Stimulated activated CD4-positive, alpha-beta T cell treated with anti-CD3 and anti-CD28 coated beads, Interleukin-2, amount 100 ng/mL, for 48 hours (primary cell): ENCODE results near the gene SLC34A1.
"Not testable (repeated sequence)": the region's sequence is repeated elsewhere in the genome, so short reads cannot be mapped to it uniquely, and the experiment has no call there.

Experiments used
- DNase-seq, 2 donors: peaks; one replicate each; pipeline ENCODE4 v3.0.0-alpha.2; 2020

SLC34A1 gene

DNA sequence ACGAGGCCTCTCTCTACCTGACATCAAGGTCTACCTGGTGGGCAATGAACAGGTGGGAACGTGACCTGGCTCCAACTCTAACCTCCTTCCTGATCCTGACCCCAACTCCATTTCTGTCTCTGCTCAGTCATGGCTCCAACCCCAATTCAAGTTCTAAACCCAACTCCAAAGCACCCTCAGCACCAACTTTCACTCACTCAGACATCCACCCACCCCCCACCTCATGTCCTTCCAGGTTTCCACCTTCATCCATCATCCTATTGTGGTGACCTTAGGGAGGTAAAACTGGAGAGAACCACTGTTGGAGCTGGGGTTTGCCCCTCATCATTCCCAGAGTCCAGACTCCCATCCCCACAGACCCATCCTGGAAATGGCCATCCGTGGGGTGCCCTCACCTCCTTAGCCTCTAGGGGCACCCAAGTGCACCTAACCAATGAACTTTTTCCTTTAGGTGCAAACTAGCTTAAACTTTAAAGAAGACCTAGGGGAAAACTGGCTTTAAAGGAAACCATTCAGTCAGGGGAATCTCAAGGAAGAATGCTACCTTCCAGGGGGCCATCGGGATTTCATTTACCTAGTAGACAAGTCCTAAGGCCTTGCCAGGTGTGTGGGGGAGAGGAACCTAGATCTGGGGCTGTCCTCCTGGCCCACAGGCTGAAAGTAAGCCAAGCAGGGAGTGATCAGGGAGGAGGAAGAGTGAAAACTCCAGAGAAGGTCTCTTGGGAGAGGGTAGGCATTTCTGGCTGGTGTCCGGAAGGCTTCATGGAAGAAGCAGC, 15.2 kb upstream of the SLC34A1 start:
- DNase-seq = no peak

DNA sequence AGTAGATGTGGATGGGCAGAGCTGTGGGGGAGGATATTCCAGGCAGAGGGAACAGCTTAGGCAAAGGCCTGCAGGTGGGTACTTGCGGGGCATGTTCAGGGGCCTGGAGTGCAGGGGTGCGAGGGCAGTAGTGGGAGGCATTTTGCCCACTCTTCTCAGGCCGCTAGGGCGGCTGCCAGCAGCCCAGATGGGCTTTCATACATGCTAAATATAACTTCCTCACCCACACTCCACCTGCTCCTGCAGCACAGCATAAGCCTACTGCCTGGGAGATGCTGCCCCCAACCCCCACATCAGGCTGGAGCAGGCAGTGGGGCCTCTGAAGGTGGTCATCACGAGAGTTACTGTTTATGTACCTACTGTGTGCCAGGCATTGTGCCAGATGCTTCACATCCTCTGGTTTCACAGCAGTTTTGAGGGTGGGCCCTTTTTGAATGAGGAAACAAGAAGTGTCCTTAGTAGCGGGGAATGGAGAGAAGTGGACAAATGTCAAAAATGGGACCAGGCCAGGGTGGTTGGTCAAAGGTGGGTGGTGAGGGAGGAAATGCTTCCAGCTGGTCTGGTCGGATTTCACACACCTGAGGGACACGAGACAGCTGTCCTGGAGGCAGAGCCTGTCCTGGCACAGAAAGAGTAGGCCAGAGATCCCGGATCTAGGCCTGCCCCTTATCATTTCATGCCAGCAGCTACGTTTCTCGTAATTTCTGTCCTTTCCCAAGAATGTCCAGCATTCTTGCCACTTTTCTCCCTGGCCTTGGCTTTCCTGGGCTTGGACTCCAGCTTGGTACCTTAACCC, 14.4 kb upstream of the SLC34A1 start:
- DNase-seq = no peak

- DNase-seq = no peak
Observed at GRCh38 chr5:177370488-177371119, 13.6 kb upstream of the SLC34A1 start.

DNA sequence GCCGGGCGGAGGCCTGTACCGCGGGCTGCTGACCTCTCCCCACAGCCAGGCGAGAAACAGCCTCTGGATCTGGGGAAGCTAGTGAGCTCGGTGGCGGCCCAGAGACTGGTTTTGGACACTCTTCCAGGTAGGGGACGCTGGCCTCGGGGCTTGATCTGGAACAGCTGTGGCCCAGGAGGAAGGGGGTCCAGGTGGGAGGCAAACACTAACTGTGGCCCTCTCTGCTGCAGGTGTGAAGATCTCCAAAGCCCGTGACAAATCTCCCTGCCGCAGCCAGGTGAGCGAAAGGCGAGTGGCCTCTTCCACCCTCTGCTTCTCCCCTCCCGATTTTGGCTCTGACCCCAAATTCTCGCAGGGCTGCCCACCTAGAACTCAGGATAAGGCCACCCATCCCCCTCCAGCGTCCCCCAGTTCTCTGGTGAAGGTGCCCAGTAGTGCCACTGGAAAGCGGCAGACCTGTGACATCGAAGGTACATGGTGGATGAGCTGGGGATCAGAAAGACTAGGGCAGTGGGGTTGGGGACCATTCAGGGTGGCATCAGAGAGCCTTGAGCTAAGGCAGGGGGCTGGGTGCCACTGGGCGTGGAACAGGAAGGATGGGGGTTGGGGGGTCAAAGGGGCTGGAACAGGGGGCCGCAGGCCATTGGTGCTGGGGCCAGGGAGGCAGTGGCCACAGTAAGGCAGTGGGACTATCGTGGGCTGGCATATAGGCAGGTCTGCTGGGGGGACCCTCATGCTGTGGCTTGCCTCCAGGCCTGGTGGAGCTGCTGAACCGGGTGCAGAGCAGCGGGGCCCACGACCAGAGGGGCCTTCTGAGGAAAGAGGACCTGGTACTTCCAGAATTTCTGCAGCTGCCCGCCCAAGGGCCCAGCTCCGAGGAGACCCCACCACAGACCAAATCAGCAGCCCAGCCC, 12.9 kb upstream of the SLC34A1 start:
- DNase-seq = no peak

DNA sequence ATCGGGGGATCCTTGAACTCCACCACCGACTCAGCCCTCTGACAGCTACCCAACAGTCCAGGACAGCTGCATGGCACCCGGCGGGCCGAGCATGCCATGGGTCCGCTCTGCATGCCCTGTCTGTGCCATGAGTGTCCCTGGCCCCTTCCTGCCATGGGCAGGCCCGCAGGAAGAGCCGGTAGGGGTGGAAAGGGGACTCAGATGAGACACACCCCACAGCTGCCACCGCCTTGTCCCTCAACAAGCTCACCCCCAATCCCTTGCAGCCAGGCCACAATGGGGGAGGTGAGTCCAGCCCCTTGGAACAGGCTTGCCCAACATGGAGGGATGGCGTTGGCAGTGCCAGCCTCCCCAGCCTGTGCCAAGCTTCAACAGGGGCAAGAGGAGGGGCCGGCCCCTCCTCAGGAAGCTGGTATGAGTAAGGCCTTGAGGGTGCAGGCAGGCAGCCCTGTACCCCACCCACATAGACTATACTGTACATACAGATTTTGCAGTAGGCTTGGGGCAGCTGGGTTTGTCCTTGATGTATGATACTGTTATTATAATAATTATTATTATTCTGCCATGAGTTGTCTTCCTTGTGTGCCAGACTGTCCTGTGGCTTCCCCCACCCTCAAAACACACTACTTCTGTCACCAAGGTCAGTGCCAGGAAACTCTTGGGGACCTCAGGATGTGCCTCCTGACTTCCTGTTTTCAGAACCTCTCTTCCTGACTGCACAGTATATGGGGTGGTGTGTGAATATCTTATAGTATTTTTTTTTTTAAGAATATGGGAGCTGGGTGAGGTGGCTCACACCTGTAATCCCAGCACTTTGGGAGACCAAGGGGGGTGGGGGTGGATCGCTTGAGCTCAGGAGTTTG, 12.0 kb upstream of the SLC34A1 start:
- no peak for DNase-seq

GRCh38 chr5:177372910-177373309, 11.3 kb upstream of the SLC34A1 start:
- DNase-seq = no peak

DNA sequence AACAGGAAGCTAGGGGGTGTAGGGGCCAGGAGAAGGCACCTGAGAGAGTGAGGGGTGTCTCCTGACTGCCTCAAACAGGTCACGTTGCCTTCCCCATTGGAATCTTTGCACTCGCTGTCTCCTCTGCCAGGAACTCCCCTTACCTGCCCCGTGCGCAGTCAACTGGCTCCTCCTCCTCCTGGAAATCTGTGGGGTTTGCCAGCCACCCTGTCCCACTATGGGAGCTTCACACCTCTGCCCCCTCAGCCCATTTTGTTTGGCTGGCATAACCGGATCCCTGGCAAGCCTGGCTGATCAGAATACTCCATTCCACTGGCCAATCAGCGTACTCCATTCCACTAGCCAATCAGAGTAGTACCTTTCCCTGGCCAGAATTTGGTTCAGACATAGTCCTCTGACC, 10.4 kb upstream of the SLC34A1 start:
- no peak for DNase-seq

- no peak for DNase-seq
Observed at GRCh38 chr5:177374211-177374610, 10.0 kb upstream of the SLC34A1 start.

DNA sequence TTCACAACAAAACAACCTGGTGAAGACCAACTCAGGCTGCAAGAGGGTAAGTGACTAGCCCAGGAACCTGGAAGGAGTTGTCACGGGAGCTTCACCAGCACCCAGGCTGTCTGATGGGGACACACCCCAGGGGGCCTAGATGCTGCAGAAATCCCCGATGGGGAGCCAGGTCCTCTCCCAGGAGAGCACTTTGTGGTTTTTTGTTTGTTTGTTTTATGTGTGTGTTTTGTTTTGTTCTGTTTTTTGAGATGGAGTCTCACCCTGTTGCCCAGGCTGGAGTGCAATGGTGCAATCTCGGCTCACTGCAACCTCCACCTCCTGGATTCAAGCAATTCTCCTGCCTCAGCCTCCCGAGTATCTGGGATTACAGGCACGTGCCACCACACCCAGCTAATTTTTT, 8.7 kb upstream of the SLC34A1 start:
- DNase-seq = not testable (repeated sequence)

DNA sequence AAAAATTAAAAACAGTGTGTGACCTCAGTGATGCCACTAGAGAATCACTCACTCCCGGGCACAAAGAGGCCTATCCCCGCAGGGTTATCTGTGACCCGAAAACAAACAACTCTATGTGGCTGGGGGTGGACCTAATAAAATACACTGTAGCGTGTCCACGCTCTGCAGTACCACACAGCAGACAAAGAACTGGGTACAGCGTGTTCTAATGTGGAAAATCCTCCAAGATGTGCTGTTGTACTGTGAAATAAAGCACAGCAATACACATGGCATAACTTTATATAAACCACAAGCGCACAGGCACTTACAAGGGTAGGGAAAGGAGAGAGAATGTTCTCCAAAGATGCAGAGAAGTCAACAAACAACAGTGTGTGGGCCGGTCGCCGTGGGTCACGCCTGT, 8.1 kb upstream of the SLC34A1 start:
- DNase-seq = no peak

DNA sequence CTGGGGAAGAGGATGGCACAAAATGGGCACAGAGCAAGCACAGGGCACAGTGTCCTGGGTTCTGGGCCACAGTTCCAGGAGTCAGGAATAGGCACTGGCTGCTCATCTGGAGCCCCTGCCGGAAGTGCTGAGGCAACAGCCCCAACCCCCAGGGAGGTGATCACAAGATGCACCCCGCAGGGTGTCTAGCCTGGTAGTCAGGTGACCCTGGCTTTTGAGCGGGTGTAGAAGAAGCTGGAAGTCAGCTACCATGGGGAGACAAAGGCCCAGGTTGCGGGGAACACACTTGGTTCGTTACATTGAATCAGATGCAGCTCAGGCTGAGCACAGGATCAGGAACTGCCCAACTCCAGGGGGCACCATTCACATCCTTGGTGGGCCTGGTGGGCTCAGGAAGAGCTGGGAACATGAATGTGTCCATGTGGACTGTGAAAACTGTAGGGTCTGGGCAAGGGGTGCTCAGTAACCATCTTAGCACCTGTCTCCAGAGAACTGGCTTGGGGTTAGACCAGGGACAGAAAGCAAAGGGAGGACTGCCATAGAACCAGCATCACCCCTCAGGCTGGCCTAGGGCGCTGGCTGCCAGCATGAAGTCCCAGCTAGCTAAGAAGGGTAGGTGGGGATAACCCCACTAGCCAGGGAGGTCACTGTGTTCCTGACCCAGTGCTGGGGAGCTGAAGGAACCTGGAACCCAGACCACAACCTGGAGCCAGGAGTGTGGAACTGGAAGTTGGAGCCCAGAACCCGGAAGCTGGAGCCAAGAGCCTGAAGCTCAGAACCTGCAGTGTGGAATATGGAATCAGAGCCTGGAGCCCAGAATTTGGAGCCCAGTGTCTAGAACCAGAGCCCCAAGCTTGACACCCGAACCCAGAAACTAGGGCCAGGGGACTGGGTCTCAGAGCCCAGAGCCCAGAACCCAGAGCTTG, 6.1 kb upstream of the SLC34A1 start:
- no peak for DNase-seq

GRCh38 chr5:177378884-177379883, 5.0 kb upstream of the SLC34A1 start:
- no peak for DNase-seq

- no peak for DNase-seq
Observed at GRCh38 chr5:177380805-177381126, 3.5 kb upstream of the SLC34A1 start.

- DNase-seq = no peak
Observed at GRCh38 chr5:177382423-177383029, 1.7 kb upstream of the SLC34A1 start.

GRCh38 chr5:177383181-177383580, 1.1 kb upstream of the SLC34A1 start:
- no peak for DNase-seq

DNA sequence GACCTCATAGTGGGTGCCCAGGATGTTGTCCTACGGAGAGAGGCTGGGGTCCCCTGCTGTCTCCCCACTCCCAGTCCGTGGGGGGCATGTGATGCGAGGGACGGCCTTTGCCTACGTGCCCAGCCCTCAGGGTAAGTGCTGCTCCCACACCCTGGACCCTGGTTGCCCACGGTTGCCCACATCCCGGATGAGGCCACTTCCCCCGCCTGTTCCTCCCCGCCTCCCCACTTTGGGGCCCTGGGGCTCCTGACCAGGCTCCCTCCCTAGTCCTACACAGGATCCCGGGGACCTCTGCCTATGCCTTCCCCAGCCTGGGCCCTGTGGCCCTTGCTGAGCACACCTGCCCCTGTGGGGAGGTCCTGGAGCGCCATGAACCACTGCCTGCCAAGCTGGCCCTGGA, 1.5 kb downstream of the SLC34A1 start:
- no peak for DNase-seq

DNA sequence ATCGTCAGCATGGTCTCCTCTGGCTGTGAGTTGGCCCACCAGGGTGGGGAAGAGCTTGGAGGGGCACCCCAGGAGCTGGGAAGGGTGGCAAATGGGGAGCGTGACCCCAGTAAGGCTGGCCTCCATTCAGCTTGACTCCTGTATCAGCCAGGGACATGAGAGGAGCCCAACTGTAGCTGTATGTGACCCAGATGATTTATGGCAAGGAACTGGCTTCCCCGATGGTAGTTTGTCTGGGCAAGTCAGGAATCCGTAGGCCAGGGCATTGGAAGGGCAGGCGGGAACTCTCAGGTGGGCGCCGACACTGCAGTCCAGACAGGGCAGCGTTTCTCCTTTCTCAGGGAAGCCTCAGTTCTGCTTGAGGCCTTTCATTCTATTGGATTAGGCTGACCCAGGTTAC, 2.3 kb downstream of the SLC34A1 start:
- no peak for DNase-seq

DNA sequence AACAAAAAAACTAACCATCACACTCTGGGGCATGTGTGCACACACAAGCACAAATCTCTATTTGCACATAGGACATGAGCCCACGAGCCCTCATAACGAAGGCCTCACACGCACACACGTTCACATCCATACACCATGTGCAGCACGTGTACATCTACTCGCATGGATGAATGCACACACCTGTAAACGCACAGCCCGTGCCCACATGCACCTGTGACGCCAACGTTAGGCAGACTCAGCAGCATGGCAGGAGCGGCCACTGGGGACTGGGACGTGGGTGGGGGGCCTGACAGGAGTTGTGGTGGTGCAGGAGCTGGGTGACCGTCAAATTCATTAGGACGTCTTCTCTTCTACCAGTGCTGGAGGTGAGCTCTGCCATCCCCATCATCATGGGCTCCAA, 3.2 kb downstream of the SLC34A1 start:
- no peak for DNase-seq

- no peak for DNase-seq
Observed at GRCh38 chr5:177388521-177389052, 4.4 kb downstream of the SLC34A1 start.
